Mucosa of descending colon (tissue), 3 donors: ENCODE results near the gene TM9SF4. TPM values are rescaled to one million over a fixed set of nuclear protein-coding genes. Genes with fewer than 3 reads are reported as not detected.

Experiments used
- ATAC-seq: fragments of 200-7000 bp; cut with Tn5 transposase; one replicate; pipeline ENCODE4 v1.9.1; 2020; ENCODE audit warnings: mild to moderate bottlenecking, moderate library complexity
- DNase-seq, 3 donors: peaks; one replicate each; pipeline ENCODE4 v3.0.0-alpha.2; 2020
- H3K36me3 ChIP-seq: fragments of 200-600 bp; one replicate; pipeline ENCODE4 v1.8.0; 2021; ENCODE audit warnings: low read depth, mild to moderate bottlenecking
- H3K4me1 ChIP-seq: fragments of 200-600 bp; one replicate; pipeline ENCODE4 v1.8.0; 2021; ENCODE audit warnings: low read depth, mild to moderate bottlenecking
- H3K4me3 ChIP-seq: fragments of 200-600 bp; one replicate; pipeline ENCODE4 v1.8.0; 2021; ENCODE audit warnings: mild to moderate bottlenecking
- H3K9me3 ChIP-seq: fragments of 200-600 bp; one replicate; pipeline ENCODE4 v1.8.0; 2021; ENCODE audit warnings: mild to moderate bottlenecking
- intact Hi-C, 2 donors: fragments of 100-400 bp; cut with DNase I in 1 of 2; cut with micrococcal nuclease in 1 of 2; formaldehyde crosslinking; loops; one replicate each; pipeline versions ENCODE4 v1.11.0 to v1.11.1; 2022; cut with DNase I, micrococcal nuclease
- total RNA-seq, 3 donors: library from RNA; stranded (reverse); fragmentation: NEBNext Ultra II Directional in 2 of 3; extraction: Animal tissue kit (Norgen Biotek cat#: 25700) in 2 of 3; gene quantifications; one replicate each; pipeline versions ENCODE4 v1.2.1 to v1.2.4, GENCODE V29; 2021 to 2023
- TF ChIP-seq, protein P1 (sequence below): fragments of 200-600 bp; IDR thresholded peaks from one replicate; pipeline ENCODE4 v1.8.0; 2022; ENCODE audit warnings: antibody characterized with exemption, mild to moderate bottlenecking
- donor health status: DM: no; HTN: no; CAD: no; lungs with moderate emphysema.
- donor health status: DM: no; HTN: no; CAD: no.
- donor health status: DM: no; HTN: yes; CAD: no.

Gene TM9SF4
- total RNA-seq, 3 donors from 2014 or later = 54.1 to 74.7 (median 65.8) TPM

DNA sequence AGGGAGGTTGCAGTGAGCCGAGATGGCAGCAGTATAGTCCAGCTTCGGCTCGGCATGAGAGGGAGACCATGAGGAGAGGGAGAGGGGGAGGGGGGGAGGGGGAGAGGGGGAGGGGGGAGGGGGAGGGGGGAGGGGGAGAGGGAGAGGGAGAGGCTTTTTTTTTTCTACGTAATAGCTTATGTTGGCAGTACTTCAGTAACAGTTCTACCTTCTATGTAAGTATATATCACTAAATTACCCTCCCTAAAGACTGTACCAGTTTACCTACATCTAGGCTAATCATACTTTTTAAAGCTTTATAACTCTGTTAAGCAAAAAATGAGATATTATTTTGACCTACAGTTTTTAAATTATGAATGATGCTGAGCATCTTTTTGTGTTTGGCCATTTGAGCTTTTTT lies 13.6 kb downstream of the TM9SF4 start:
- no peak for ATAC-seq

DNA sequence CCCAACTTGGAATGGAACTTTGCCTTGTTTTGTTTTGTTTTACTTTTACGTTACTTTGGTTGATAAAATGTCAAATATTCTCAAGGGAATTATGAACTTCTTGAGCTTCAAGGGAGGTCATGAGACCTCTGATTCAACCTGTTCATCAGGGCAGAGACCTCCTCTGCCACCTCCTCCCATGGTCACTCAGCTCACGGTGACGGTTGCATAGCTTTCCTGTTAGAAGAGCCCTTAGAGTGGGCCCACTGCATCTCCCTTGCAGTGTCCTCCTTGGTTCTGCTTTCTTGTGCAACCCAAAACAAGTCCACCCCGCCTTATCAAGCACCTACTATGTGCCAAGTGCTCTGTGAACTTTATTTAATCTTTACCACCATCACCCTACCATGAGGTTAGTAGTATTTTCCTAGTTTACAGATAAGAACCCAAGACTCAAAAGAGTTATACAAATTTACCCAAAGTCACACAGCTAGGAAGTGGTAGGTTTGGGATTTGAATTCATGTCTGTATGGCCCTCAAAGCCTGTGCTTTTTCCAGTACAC lies 15.5 kb downstream of the TM9SF4 start:
- no peaks in the 10 kb centered on the region for H3K4me1 ChIP-seq
- H3K36me3 ChIP-seq = no peaks in the 10 kb centered on the region
- intact Hi-C loops = no loop called here
- ATAC-seq (no peak), DNase-seq (no peak)
- H3K9me3 ChIP-seq = peaks cover 2% of the 10 kb centered on the region
- TF ChIP-seq, protein P1, sequence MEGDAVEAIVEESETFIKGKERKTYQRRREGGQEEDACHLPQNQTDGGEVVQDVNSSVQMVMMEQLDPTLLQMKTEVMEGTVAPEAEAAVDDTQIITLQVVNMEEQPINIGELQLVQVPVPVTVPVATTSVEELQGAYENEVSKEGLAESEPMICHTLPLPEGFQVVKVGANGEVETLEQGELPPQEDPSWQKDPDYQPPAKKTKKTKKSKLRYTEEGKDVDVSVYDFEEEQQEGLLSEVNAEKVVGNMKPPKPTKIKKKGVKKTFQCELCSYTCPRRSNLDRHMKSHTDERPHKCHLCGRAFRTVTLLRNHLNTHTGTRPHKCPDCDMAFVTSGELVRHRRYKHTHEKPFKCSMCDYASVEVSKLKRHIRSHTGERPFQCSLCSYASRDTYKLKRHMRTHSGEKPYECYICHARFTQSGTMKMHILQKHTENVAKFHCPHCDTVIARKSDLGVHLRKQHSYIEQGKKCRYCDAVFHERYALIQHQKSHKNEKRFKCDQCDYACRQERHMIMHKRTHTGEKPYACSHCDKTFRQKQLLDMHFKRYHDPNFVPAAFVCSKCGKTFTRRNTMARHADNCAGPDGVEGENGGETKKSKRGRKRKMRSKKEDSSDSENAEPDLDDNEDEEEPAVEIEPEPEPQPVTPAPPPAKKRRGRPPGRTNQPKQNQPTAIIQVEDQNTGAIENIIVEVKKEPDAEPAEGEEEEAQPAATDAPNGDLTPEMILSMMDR = no peak
- no peak overlapping the region for H3K4me3 ChIP-seq

More for the DNA sequence above, 13.6 kb downstream of the TM9SF4 start:
- no peak for DNase-seq
- peaks cover 5% of the 10 kb centered on the region for H3K36me3 ChIP-seq
- TF ChIP-seq, protein P1 = no peak
- H3K4me1 ChIP-seq = no peaks in the 10 kb centered on the region
- intact Hi-C loops = no loop called here
- H3K4me3 ChIP-seq = no peak overlapping the region
- H3K9me3 ChIP-seq = peaks cover 2% of the 10 kb centered on the region

- H3K36me3 ChIP-seq = no peaks in the 10 kb centered on the region
- DNase-seq (no peak), ATAC-seq (no peak)
- no peaks in the 10 kb centered on the region for H3K4me1 ChIP-seq
- peaks cover 2% of the 10 kb centered on the region for H3K9me3 ChIP-seq
- TF ChIP-seq, protein P1 = no peak
- intact Hi-C loops = no loop called here
- H3K4me3 ChIP-seq = no peak overlapping the region
These were observed 16.0 kb downstream of the TM9SF4 start for GRCh38 chr20:32125506-32125905.

DNA sequence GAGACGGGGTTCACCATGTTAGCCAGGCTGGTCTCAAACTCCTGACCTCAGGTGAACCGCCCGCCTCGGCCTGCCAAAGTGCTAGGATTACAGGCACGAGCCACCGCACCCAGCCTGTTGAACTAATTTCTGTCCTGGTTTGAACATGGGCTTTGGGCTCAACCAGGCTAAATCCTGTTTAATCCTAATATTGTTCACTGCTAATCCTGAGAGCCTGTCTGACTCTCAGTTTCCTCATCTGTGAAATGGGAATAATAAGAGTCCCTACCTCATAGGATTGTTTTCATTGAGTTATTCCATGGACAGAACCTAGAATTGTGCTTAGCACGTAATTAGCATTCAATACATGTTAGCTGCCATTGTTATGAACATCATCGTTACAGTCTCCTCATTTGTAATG lies 17.4 kb downstream of the TM9SF4 start:
- ATAC-seq (no peak), DNase-seq (no peak)
- Histone ChIP-seq H3K9me3 (peaks cover 2% of the 10 kb centered on the region), H3K4me1 (no peaks in the 10 kb centered on the region), H3K4me3 (no peak overlapping the region), H3K36me3 (no peaks in the 10 kb centered on the region)
- intact Hi-C loops = no loop called here
- TF ChIP-seq, protein P1 = no peak

- Histone ChIP-seq H3K4me1 (no peaks in the 10 kb centered on the region), H3K9me3 (peaks cover 2% of the 10 kb centered on the region), H3K36me3 (no peaks in the 10 kb centered on the region), H3K4me3 (no peak overlapping the region)
- ATAC-seq (no peak), DNase-seq (no peak)
- TF ChIP-seq, protein P1 = no peak
- intact Hi-C loops = no loop called here
These were observed 17.8 kb downstream of the TM9SF4 start for GRCh38 chr20:32127347-32127746.

DNA sequence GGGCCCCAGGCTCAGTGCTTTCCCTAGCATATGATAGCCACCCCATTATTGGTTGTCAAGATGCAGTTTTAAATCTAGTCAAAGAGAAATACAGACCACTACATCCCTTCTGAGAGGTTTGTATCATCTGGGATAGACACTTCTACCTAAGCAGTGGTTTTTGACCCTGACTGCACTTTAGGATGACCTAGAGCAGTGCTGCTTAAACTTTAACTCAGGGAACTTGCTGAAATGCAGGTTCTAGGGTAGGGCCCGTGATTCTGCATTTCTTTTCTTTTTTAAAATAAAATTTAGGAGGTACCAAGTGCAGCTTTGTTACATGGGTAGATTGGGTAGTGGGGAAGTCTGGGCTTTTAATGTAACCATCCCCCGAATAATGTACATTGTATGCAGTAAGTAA lies 18.7 kb downstream of the TM9SF4 start:
- Histone ChIP-seq H3K36me3 (no peaks in the 10 kb centered on the region), H3K4me3 (no peak overlapping the region), H3K4me1 (no peaks in the 10 kb centered on the region), H3K9me3 (no peaks in the 10 kb centered on the region)
- no peak for DNase-seq
- intact Hi-C loops = no loop called here
- TF ChIP-seq, protein P1 = no peak
- ATAC-seq = no peak
